GM12874 (cell line): ENCODE measurements around the gene EIF5.

Experiments used
- CTCF ChIP-seq: IDR thresholded peaks from 2 replicates; pipeline ENCODE4 v1.5.1; 2011; ENCODE audit warnings: low read depth, mild to moderate bottlenecking, control low read depth, low read length, moderate library complexity; ENCODE audit not compliant: insufficient read depth

Gene EIF5

GRCh38 chr14:103330536-103330935, 3.5 kb upstream of the EIF5 start:
- TF ChIP-seq CTCF = no peak

GRCh38 chr14:103332143-103332919, 1.7 kb upstream of the EIF5 start:
- TF ChIP-seq CTCF = no peak

GRCh38 chr14:103334644-103335622, 896 bp downstream of the EIF5 start:
- no peak for TF ChIP-seq CTCF

- no peak for TF ChIP-seq CTCF
These were observed 2.2 kb downstream of the EIF5 start for GRCh38 chr14:103336191-103336590.

GRCh38 chr14:103337794-103338193, 3.8 kb downstream of the EIF5 start:
- no peak for TF ChIP-seq CTCF

GRCh38 chr14:103339561-103339960, 5.5 kb downstream of the EIF5 start:
- no peak for TF ChIP-seq CTCF

- TF ChIP-seq CTCF = no peak
These were observed 6.6 kb downstream of the EIF5 start for GRCh38 chr14:103340480-103341212.
